Stimulated activated naive CD8-positive, alpha-beta T cell treated with anti-CD3 and anti-CD28 coated beads, Interleukin-15, amount 100 ng/mL, for 72 hours (primary cell): Measurements from ENCODE around the gene TCF23.
"Not testable (repeated sequence)": the region's sequence is repeated elsewhere in the genome, so short reads cannot be mapped to it uniquely, and the experiment has no call there.

Experiments
- ATAC-seq: fragments of 150-1000 bp; cut with Tn5 transposase; 2 replicates; pipeline ENCODE4 v1.10.0; 2021; ENCODE audit warnings: mild to moderate bottlenecking, moderate library complexity
- DNase-seq, 2 donors: peaks; one replicate each; pipeline ENCODE4 v3.0.0; 2021 to 2022
- H3K27ac Mint-ChIP-seq, 2 donors: one replicate each; pipeline ENCODE4 v1.8.0; 2022; ENCODE audit warnings: mild to moderate bottlenecking in 2 of 2, mixed read lengths in 2 of 2, moderate library complexity in 2 of 2
- H3K27me3 Mint-ChIP-seq: one replicate; pipeline ENCODE4 v1.8.0; 2022; ENCODE audit warnings: mixed read lengths
- H3K4me1 Mint-ChIP-seq: one replicate; pipeline ENCODE4 v1.8.0; 2022; ENCODE audit warnings: mild to moderate bottlenecking, mixed read lengths
- H3K4me3 Mint-ChIP-seq, 2 donors: one replicate each; pipeline ENCODE4 v1.8.0; 2022; ENCODE audit warnings: mild to moderate bottlenecking in 2 of 2, mixed read lengths in 2 of 2, moderate library complexity in 1 of 2
- H3K9me3 Mint-ChIP-seq, 2 donors: one replicate each; pipeline ENCODE4 v1.8.0; 2022; ENCODE audit warnings: mixed read lengths in 2 of 2

Gene TCF23

DNA sequence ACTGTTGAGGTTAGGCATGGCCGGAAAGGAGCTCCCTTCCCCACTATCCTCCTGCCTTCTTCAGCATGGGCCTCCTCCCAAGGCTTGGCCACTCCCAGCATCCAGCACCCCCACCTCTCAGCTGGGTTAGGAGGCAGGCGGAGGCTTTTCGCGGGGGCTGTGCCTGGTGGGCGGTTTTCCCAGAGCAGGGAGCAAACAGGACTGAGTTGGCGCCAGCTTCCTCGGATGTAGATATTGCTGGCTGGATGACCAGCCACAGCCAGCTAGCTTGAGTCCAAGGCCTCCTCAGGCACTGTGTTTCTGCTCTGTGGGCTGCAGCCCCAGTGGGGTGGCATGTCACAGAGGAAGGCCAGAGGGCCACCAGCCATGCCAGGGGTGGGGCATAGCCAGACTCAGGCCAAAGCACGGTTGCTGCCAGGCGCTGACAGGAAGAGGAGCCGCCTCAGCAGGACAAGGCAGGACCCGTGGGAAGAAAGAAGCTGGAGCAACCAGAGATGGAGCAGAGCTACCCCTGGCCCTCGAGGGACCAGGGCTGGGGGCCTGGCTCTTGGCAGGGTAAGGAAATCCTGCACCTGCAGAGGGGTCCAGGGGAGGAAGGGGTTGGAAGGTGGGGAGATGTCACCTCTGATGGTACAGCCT is at the start of gene TCF23:
Gene TCF23, plus strand, starts transcription at position 204 of the 639 bp plus-strand sequence. Its CDS starts 130 bp downstream, at position 334.
- peaks cover 19% of the 10 kb centered on the region for H3K27me3 Mint-ChIP-seq
- H3K4me3 Mint-ChIP-seq = no peak within 1 kb of the TSS
- H3K9me3 Mint-ChIP-seq = no peaks in the 10 kb centered on the region
- DNase-seq (no peak), ATAC-seq (no peak)
- H3K4me1 Mint-ChIP-seq = peaks cover 14% of the 10 kb centered on the region
- peak within 1 kb of the TSS in 1 of 2 donors; percentile 24 for H3K27ac Mint-ChIP-seq

DNA sequence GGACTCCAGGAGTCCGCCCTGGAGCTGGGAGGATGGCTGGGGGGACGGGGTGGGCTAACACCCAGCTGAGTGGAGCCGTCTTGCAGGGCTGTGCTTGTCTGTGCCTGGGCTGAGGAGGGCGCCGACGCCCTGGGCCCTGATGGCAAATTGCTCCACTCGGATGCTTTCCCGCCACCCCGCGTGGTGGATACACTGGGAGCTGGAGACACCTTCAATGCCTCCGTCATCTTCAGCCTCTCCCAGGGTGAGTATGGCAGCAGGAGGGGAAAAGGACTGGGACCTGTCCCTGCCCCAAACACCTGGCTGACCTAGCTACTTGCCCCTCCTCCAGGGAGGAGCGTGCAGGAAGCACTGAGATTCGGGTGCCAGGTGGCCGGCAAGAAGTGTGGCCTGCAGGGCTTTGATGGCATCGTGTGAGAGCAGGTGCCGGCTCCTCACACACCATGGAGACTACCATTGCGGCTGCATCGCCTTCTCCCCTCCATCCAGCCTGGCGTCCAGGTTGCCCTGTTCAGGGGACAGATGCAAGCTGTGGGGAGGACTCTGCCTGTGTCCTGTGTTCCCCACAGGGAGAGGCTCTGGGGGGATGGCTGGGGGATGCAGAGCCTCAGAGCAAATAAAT is 49.4 kb upstream of the TCF23 start:
- Mint-ChIP-seq H3K9me3 (no peaks in the 10 kb centered on the region), H3K27ac (no peak overlapping the region), H3K4me3 (no peak overlapping the region), H3K27me3 (no peaks in the 10 kb centered on the region), H3K4me1 (peaks cover 23% of the 10 kb centered on the region)
- no peak for DNase-seq
- ATAC-seq = no peak

DNA sequence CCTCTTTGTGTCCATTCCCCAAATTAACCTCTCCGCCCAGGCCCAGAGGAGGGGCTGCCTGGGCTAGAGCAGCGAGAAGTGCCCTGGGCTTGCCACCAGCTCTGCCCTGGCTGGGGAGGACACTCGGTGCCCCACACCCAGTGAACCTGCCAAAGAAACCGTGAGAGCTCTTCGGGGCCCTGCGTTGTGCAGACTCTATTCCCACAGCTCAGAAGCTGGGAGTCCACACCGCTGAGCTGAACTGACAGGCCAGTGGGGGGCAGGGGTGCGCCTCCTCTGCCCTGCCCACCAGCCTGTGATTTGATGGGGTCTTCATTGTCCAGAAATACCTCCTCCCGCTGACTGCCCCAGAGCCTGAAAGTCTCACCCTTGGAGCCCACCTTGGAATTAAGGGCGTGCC is 48.8 kb upstream of the TCF23 start:
- H3K4me1 Mint-ChIP-seq = peaks cover 23% of the 10 kb centered on the region
- no peaks in the 10 kb centered on the region for H3K9me3 Mint-ChIP-seq
- no peaks in the 10 kb centered on the region for H3K27me3 Mint-ChIP-seq
- H3K4me3 Mint-ChIP-seq = no peak overlapping the region
- no peak overlapping the region for H3K27ac Mint-ChIP-seq
- ATAC-seq (no peak), DNase-seq (no peak)

DNA sequence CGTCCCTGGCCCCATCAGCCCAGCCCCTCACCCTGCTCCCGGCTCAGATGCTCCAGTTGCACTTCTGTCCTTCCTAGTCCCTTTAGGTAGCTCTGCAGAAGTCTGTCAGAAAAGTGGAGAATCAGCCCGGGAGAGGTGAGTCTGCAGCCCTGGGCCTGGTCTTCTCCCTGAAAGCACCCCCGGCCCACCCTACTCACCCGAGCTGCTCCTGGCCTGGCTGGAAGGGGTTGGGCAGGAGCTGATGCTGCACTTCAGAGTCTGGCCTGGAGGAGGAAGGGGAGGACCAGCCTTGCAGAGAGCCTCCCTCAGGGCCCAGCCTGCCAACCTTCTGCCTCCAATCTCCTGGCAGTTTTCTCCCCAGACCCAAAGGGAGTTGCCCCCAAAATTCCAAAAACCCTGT is 46.5 kb upstream of the TCF23 start:
- DNase-seq = no peak
- no peak for ATAC-seq
- H3K27me3 Mint-ChIP-seq = no peaks in the 10 kb centered on the region
- H3K4me3 Mint-ChIP-seq = no peak overlapping the region
- H3K9me3 Mint-ChIP-seq = no peaks in the 10 kb centered on the region
- H3K27ac Mint-ChIP-seq = no peak overlapping the region
- H3K4me1 Mint-ChIP-seq = peaks cover 5% of the 10 kb centered on the region

DNA sequence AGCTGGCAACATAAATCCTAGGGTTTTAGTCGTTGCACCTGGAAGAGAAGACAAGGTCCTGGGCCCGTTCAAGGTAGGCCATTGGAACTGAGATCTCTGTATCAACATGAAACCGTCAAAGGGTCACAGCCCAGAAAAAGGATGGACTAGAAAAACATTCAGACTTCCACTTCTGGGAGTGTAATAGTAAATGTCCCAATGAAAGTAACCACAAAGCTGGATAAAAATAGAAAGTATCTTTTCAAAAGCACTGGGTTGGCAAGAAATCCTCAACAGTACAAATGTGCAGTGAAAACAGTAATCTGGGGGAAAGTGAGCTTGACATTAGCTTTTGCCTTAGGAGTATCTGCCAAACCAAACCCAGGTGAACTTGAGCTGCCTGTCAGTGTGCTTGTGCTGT is 42.8 kb upstream of the TCF23 start:
- DNase-seq (no peak), ATAC-seq (no peak)
- H3K27me3 Mint-ChIP-seq = peaks cover 9% of the 10 kb centered on the region
- no peaks in the 10 kb centered on the region for H3K9me3 Mint-ChIP-seq
- no peak overlapping the region for H3K4me3 Mint-ChIP-seq
- no peak overlapping the region for H3K27ac Mint-ChIP-seq
- H3K4me1 Mint-ChIP-seq = no peaks in the 10 kb centered on the region

DNA sequence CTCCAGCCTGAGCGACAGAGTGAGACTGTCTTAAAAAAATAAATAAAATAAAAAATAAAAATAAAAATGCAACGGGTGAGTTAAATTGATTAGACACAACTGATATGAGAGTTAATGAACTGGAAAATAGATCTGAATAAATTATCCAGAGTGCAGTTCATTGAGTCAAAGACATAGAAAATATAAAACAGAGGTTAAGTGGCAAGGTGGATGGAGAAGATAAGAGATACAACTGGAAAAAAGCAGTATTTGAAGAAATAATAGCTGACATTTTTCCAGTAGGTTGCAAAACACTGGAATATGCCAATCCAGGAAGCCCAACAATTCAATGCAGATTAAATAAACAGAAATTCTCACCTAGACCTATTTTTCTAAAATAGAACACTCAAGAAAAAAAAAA is 40.6 kb upstream of the TCF23 start:
- Mint-ChIP-seq H3K9me3 (no peaks in the 10 kb centered on the region), H3K4me1 (peaks cover 6% of the 10 kb centered on the region), H3K27ac (no peak overlapping the region), H3K27me3 (peaks cover 9% of the 10 kb centered on the region), H3K4me3 (no peak overlapping the region)
- ATAC-seq (no peak), DNase-seq (no peak)

DNA sequence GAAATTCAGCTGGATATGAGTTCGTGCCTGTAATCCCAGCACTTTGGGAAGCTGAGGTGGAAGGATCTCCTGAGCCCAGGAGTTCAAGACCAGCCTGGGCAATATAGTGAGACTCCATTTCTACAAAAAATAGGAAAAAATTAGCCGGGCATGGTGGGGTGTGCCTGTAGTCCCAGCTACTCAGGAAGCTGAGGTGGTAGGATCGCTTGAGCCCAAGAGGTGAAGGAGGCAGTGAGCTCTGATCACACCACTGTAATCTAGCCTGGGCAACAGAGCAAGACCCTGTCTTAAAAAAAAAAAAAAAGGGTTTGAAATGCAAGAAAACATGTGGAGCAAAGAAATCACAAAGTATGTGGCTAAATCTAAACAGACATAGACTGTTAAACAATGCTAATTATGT is 39.7 kb upstream of the TCF23 start:
- Mint-ChIP-seq H3K4me3 (no peak overlapping the region), H3K27ac (no peak overlapping the region), H3K27me3 (peaks cover 9% of the 10 kb centered on the region), H3K9me3 (no peaks in the 10 kb centered on the region), H3K4me1 (peaks cover 6% of the 10 kb centered on the region)
- no peak for ATAC-seq
- DNase-seq = no peak

DNA sequence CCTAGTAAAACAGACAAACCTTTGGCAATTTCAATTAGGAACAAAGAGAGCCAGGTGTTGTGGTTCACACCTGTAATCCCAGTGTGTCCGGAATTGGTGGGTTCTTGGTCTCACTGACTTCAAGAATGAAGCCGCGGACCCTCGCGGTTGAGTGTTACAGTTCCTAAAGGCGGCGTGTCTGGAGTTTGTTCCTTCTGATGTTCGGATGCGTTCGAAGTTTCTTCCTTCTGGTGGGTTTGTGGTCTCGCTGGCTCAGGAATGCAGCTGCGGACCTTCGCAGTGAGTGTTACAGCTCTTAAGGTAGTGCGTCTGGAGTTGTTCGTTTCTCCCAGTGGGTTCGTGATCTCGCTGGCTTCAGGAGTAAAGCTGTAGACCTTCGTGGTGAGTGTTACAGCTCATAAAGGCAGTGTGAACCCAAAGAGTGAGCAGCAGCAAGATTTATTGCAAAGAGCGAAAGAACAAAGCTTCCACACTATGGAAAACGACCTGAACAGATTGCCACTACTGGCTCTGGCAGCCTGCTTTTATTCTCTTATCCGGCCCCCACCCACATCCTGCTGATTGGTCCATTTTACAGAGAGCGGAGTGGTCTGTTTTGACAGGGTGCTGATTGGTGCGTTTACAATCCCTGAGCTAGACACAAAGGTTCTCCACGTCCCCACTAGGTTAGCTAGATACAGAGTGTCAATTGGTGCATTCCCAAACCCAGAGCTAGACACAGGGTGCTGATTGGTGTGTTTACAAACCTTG is 38.0 kb upstream of the TCF23 start:
- H3K9me3 Mint-ChIP-seq, ATAC-seq, H3K27ac Mint-ChIP-seq, H3K4me3 Mint-ChIP-seq, DNase-seq, H3K4me1 Mint-ChIP-seq, H3K27me3 Mint-ChIP-seq: not testable (repeated sequence)

DNA sequence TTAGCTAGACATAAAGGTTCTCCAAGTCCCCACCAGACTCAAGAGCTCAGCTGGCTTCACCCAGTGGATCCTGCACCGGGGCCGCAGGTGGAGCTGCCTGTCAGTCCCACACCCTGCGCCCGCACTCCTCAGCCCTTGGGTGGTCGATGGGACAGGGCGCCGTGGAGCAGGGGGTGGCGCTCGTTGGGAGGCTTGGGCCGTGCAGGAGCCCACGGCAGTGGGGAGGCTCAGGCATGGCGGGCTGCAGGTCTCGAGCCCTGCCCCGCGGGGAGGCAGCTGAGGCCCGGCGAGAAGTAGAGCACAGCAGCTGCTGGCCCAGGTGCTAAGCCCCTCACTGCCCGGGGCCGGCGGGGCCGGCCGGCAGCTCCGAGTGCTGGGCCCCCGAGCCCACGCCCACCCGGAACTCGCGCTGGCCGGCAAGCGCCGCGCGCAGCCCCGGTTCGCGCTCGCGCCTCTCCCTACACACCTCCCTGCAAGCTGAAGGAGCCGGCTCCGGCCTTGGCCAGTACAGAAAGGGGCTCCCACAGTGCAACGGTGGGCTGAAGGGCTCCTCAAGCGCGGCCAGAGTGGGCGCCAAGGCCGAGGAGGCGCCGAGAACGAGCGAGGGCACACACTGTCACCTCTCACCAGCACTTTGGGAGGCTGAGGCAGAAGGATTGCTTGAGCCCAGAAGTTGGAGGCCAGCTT is 37.3 kb upstream of the TCF23 start:
- not testable (repeated sequence) for H3K27ac Mint-ChIP-seq, H3K4me1 Mint-ChIP-seq, DNase-seq, ATAC-seq, H3K4me3 Mint-ChIP-seq, H3K27me3 Mint-ChIP-seq, H3K9me3 Mint-ChIP-seq

DNA sequence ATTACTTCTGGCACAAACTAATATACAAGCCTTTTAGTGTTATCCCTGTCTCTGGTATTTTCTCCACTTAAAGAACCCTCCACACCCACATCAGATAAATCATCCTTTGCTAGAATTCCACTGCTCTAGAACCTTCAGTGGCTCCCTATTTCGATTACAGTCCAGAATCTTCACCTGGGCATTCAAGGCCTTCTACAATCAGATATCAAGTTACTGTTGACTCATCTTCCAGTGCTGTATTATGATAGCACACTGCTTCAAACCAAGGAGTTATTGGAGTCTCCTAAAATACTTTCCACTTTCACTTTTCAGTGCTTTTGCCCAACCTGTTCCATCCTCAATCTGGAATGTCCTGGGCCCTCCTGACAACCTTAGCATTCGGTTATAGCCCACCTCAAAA is 33.3 kb upstream of the TCF23 start:
- Mint-ChIP-seq H3K27ac (no peak overlapping the region), H3K9me3 (no peaks in the 10 kb centered on the region), H3K4me3 (no peak overlapping the region), H3K27me3 (peaks cover 25% of the 10 kb centered on the region), H3K4me1 (peaks cover 20% of the 10 kb centered on the region)
- DNase-seq (no peak), ATAC-seq (no peak)

DNA sequence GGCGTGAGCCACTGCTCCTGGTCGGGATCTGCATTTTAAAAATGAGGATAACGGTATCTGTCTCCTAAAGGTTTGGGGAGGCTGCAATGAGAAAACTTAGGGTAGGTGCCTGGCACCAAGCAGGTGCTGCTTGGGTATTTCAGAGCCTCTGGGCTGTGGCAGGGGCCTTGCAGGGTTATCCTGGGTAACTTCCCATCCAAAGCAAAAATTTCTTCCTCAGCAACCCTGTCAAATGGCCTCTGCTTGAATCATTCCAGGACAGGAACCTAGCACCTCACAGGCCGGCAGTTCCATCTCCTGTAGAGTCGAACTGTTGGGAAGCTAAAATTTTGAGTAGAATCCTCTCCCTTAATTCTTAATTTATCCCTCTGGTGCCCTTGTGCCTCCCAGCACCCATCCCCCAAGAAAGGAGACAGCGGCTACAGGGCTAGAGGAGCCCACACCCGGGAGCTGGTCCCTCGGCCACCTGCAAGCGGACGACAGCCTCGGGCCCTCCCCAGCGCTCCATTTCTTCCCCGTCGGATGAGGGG is 30.7 kb upstream of the TCF23 start:
- Mint-ChIP-seq H3K4me1 (peaks cover 16% of the 10 kb centered on the region), H3K4me3 (peak overlapping the region; percentile 21 to 78), H3K9me3 (no peaks in the 10 kb centered on the region), H3K27me3 (peaks cover 50% of the 10 kb centered on the region), H3K27ac (no peak overlapping the region)
- ATAC-seq (peak; percentile 8), DNase-seq (no peak)

DNA sequence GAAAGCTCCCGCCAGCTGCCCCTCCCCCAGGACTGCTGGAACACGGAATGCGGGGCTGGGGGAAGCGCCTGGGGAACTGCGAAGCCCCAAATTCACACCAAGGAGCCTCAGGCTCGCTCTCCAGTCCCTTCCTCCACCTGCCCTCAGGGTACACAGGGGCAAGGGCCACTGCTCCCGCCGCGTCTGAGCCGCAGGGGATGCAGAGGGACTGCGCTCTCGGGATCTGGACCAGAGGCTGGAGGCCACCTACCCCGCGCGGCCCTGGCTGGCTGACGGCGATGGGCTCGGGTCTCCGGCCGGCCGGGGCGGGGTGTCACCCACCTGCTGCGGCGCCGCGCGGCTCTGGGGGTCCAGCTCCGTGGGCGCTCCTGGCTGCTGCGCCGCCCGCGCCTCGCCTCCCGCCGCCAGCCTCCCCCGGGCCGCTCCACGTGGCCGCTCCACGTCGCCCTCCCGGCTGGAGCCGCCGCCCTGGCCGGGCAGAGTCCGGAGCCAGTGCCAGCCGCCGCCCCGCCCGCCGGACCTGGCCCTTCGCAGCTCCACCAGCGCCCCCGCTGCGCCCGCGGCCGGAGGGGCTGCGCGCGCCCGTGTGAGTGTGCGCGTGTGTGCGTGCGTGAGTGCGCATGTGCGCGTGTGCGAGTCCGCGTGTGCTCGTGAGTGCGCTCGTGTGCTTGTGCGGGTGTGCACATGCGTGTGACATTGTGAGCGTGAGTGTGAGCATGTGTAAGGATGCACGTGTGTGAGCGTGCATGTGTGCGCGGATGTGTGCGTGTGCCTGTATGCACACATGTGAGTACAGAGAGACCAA is 30.1 kb upstream of the TCF23 start, which contains the start of gene CGREF1:
Gene CGREF1, minus strand, starts transcription at position 604 of the 805 bp plus-strand sequence. CDS start 14,762 bp downstream, outside the sequence.
- peaks cover 22% of the 10 kb centered on the region for H3K4me1 Mint-ChIP-seq
- no peaks in the 10 kb centered on the region for H3K9me3 Mint-ChIP-seq
- ATAC-seq = peak; percentile 32
- H3K27me3 Mint-ChIP-seq = peaks cover 51% of the 10 kb centered on the region
- DNase-seq = no peak
- H3K4me3 Mint-ChIP-seq = peak within 1 kb of the TSS; percentile 76 to 83
- H3K27ac Mint-ChIP-seq = no peak within 1 kb of the TSS

DNA sequence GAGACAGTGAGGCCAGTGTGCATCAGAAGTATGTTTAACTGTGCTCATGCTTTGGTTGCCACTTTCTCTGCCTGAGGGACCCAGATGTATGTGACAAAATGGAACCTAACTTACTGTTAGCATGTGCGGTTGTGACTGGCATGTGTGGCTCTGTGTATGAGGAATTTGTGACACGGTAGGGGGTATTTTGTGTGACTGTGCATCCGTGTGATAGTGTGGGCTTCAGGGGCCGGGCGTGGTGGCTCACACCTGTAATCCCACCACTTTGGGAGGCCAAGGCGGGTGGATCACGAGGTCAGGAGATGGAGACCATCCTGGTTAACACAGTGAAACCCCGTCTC is 29.5 kb upstream of the TCF23 start:
- H3K27ac Mint-ChIP-seq, ATAC-seq, H3K9me3 Mint-ChIP-seq, DNase-seq: not testable (repeated sequence)
- Mint-ChIP-seq H3K27me3 (peaks cover 51% of the 10 kb centered on the region), H3K4me3 (peak overlapping the region; percentile 76 to 83), H3K4me1 (peaks cover 28% of the 10 kb centered on the region)

DNA sequence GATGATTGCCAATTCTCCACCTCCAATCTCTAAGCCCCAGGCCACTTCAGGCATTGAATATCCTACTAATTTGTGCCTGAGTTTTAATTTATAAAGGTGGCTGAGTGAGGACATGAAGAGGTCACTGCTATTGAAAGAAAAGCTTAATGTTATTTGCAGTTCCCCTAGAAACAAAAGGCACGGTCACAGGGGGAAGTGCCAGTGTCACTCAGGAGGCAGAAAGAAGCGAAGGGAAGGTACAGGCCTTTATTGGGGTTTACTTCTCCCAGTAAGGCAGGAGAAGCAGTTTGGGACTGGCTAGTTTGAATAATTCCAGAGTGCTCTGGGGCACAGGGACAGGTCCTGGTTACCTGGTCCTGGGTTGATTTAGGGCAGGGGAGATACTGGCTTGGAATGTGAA is 26.9 kb upstream of the TCF23 start:
- ATAC-seq = no peak
- H3K27me3 Mint-ChIP-seq = peaks cover 51% of the 10 kb centered on the region
- H3K4me3 Mint-ChIP-seq = no peak overlapping the region
- H3K27ac Mint-ChIP-seq = no peak overlapping the region
- H3K9me3 Mint-ChIP-seq = no peaks in the 10 kb centered on the region
- peaks cover 28% of the 10 kb centered on the region for H3K4me1 Mint-ChIP-seq
- DNase-seq = no peak

DNA sequence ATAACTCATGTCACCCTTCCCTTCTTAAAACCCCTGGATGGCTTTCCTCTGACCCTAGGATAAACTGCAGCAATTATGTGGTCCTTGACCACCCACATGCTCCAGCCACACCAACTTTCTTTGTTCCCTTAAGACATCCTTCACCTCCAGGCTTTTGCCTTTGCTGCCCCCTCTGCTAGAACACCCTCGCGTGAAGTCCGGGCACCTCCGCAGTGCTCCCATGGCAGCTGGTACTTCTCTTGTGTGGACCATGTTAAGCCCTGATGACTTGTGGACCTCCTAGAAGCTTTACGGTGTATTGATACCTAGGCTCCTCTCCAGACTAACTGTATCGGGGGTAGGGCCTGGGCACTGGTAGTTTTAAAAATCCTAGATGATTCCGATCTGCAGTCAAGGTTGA is 26.0 kb upstream of the TCF23 start:
- H3K27ac Mint-ChIP-seq = no peak overlapping the region
- H3K4me1 Mint-ChIP-seq = peaks cover 28% of the 10 kb centered on the region
- no peak for ATAC-seq

More for the DNA sequence above, 26.0 kb upstream of the TCF23 start:
- Mint-ChIP-seq H3K9me3 (no peaks in the 10 kb centered on the region), H3K4me3 (peak overlapping the region; percentile 85 to 89), H3K27me3 (peaks cover 49% of the 10 kb centered on the region)
- no peak for DNase-seq
